HPDE6-E6E7 (cell line): ENCODE results near the gene PTPRH.
"Not testable (repeated sequence)": the region's sequence is repeated elsewhere in the genome, so short reads cannot be mapped to it uniquely, and the experiment has no call there.

Source experiments
- DNase-seq: peaks from one replicate; pipeline ENCODE4 v3.0.0; 2011; ENCODE audit warnings: missing footprints; ENCODE audit errors: extremely low spot score

Gene PTPRH

DNA sequence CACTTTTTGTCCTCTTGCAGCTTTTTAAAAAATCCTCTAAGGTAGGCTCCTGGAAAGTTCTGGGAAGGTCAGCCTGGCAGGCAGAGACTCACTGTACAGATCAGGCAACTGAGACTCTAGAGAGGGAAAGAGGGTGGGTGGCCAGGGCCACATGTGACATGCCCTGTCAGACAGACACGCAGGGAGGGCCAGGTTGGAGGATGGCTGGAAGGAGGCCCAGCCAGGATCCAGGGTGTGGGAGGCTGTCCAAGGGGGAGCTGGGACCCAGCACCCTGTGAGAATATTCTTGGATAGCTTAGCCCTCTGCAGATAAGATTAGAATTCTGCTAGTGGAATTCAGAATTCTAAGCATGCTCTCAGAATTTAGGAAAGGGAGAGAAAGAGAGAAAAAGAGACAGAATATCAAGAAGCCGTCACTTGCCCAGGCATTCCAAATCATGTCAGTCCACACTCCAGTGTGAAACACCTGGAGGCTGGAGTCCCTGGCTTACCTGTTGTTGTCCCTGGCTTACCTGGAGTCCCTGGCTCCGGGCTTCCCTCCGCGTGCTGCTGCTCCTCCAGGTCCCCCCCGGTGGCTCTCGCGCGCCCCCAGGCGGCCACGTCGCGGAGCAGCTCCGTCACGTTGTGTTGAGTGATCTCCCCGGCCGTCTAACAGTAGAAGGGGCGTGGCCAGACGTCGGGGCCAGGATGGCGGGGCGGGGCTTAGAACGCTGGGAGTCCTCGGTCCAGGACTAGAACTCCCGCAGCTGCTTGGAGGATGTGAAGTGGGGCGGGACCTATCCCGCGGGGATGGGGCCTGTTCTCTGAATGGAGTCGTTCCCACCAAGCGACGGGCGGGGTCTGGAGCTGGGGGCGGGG lies 48.9 kb downstream of the PTPRH start:
- peak; percentile 95 for DNase-seq

- no peak for DNase-seq
These were observed 50.2 kb downstream of the PTPRH start for GRCh38 chr19:55158848-55159749.

- no peak for DNase-seq
These were observed 50.9 kb downstream of the PTPRH start for GRCh38 chr19:55158423-55158822.

DNA sequence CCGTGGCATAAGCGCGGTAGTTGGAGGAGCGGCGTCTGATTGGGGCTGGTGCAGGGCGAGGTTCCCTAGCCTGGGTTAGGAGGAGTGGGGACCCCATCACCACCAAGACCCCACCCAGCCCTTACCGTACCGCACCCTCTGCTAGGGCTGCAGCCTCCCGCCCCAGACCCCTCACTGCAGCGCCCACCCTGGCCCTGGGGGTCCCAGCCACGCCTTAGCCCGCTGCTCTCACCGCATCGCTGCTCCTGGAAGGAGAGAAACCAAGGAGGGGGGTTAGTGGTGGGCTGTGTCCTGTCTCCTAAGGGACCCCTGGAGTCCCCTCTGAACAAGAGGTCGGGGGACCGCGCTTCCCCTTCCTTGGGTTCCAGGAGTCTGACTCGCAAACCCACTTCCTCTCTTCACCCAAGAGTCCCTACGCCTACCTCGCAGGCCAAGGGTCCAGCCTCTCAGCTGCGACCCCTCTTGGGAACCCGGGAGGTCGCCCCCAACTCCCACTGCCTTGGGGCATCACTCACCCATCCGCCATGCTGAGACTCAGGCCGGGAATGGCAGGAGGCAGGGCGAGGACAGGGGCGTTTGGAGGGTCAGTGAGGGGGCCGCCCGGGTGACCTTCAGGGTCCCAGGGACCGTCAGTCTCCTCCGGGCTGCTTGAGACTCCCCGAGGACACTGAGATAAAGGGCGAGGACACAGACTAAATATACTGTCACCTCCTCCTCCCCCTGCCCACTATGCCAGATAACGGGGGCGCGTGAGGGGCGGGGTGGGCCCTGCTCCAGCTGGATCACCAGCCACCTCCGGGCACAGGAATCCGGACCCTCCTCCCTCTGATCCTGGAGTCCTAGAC lies 52.0 kb downstream of the PTPRH start, which contains the start of gene TNNI3:
TSS of gene TNNI3 (minus strand) at position 669 of the 845 bp plus-strand sequence. CDS start at position 526, 143 bp downstream.
- no peak for DNase-seq

DNA sequence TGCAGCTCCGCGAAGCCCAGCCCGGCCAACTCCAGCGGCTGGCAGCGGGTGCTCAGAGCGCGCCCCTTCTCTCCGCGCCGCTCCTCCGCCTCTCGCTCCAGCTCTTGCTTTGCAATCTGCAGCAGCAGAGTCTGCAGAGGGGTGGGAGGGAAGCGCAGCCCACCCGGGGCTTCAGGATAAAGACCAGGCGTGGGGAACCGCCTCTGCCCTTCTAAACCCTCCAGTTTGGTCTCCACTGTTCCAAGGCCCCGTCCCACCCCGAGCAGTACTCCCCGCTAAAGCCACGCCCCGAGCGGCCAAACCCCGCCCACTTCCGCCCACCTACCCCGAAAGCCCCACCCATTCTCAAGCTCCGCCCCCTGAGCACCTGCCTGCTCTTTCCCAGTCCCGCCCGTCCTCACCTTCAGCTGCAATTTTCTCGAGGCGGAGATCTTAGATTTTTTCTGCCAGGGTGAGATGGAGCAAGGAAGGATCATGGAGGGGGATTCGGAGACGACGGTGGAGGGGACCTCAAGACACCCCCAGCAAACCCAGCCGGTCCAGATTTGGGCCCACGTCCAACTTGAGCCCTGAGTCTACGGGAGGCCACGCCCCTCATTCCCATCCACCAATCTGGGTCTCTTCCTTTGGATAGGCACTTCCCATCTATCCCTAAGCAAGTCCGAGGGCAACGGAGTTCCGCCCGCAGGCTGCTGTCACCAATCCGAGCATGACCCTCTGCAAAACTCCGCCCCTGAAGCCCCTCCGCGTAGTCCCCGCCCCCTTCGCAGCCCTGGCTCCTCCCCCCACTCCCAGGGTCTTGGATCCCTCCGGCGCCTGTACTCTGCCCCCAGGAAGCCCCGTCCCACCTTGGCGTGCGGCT lies 52.9 kb downstream of the PTPRH start:
- peak; percentile 76 for DNase-seq

GRCh38 chr19:55155784-55156183 lies 53.5 kb downstream of the PTPRH start:
- DNase-seq = not testable (repeated sequence)

DNA sequence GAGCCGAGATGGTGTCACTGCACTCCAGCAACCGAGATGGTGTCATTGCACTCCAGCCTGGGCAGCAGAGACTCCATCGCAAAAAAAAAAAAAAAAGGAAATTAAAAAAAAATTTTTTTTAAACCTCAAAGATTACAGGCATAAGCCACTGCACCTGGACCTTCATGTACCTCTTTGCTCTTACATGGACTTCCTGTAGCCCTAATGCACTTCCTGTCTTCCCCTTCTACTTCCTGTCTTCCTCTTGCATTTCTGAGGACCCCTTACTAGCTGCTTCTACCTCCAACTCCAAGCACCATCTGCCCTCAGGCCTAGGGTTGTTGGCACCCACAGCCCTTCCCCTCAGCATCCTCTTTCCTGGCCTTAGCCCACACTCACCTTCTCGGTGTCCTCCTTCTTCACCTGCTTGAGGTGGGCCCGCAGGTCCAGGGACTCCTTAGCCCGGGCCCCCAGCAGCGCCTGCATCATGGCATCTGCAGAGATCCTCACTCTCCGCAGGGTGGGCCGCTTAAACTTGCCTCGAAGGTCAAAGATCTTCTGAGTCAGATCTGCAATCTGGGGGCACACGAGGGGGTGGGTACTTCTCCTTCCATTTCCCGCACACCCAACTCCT lies 55.5 kb downstream of the PTPRH start:
- no peak for DNase-seq

DNA sequence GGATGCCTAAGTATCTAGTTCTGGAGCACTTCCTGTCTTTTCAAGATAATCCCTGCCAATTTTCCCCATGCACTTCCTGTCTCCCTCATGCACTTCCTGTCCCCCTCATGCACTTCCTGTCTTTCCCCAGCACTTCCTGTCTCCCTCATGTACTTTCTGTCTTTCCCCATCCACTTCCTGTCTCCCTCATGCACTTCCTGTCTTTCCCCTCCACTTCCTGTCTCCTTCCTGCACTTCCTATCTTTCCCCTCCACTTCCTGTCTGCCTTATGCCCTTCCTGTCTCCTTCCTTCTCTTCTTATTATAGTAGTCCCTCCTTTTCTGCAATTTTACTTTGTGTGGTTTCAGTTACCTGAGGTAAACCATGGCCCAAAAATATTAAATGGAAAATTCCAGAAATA lies 57.3 kb downstream of the PTPRH start:
- no peak for DNase-seq

DNA sequence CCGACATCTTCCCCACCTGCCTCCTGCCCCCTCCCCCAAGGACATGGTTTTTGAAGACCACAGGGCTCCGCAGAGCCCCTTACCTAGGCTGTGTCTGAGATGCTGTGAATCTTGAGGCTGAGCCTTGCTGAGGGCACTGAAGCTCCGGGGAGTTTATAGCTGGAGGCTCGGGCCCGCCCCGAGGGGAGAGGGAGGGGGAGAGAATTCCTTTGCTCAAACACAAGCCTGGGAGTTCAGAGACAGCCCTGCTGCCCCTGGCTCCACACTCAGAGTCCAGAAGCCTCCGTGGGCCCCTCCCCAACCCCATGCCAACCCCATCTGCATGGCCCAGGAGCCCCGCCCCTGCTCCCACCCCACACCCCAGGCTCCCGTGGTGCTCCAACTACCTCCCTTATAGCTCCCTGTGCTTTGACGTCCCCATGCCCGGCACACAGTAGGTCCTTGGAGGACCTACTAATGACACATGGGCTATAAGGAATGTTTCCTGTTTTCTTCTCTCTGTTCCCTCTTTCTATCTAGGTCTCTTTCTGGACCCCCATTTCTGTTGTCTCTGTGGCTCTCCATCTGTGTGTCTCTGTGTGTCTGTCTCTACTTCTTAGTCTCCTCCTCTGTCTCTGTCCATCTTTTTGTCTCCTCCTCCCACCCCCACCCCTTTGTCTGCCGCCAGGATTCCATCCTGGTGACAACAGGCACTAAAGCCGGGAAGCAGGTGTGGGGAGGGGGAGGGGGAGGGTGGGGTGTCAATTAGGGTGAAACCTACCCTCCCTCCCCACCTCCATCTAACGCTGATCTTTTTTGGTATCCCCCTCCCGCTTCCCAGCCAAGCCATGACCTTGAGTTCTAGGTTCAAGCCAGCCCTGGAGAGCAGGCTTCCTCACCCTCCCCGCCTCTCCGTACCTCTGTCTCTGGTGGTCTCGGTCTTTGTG lies 60.0 kb downstream of the PTPRH start, which contains the start of gene TNNT1:
TSS of gene TNNT1 (minus strand) at position 129 of the 926 bp plus-strand sequence. CDS start 2,049 bp downstream, outside the sequence.
- no peak for DNase-seq

- DNase-seq = no peak
These were observed 61.6 kb downstream of the PTPRH start for GRCh38 chr19:55147545-55148251.

GRCh38 chr19:55146705-55147273 lies 62.5 kb downstream of the PTPRH start:
- DNase-seq = peak; percentile 70

DNA sequence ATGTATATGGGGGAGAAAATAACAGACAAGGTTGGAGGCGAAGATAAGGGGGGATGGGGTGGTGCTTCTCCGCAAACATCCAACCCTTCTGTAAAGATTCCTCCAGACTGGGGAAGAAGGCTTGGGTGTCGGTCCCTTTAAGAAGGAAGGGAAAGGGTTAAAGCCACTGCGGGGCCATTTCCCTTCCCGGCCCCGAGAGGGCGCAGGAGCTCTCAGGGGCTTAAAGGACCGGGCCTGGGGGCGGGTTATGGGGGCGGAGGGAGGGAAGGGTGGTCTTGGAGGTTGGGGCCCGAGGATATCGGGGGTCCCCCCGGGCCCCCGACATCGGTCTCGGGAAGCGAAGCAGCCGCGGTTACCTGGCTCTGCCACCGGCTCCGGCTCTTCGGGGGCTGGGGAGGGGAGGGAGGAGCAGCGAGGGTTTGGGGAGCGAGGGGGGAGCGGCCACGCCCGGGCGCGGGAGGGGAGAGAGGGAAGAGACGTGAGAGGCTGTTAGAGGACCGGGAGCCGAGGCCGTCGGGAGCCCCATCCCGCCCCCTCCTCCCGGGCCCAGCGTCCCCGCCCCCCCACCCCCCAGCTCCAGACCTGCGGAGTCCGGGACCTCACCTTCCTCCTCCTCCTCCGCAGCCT lies 63.1 kb downstream of the PTPRH start:
- peak; percentile 69 for DNase-seq

DNA sequence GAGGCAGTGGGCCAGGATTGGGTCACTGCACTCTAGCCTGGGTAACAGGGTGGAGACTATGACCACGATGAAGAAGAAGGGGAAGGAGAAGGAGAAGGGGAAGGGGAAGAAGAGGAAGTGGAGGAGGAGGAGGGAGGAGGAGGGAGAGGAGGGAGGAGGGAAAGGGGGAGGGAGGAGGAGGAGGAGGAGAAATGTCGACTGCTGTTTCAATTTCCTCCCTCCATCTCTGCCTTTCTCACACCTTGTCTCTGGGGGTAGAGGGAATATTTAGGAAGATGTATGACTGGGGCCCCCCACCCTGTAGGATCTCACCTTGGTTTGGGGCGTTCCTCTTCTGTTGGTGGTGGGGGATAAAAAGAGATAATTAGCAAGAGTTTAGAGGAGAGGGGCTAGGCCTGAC lies 64.1 kb downstream of the PTPRH start:
- no peak for DNase-seq

DNA sequence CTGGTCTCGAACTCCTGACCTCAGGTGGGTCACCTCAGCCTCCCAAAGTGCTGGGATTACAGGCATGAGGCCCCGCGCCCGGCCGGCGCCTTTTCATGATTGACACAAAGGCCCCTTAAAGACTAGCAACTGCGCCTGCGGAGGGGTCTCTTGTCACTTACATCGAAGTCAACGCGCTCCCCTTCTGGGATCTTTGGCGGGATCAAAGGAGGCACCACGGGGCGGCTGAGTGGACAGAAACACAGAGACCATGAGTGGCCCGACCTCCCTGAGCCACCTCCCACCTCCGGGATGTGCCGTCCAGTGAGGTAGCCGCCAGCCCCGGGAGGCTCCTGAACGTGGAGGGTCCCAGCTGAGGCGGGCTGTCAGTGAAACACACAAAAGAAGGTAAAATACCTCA lies 67.6 kb downstream of the PTPRH start:
- no peak for DNase-seq

GRCh38 chr19:55137915-55138314 lies 71.4 kb downstream of the PTPRH start:
- no peak for DNase-seq

DNA sequence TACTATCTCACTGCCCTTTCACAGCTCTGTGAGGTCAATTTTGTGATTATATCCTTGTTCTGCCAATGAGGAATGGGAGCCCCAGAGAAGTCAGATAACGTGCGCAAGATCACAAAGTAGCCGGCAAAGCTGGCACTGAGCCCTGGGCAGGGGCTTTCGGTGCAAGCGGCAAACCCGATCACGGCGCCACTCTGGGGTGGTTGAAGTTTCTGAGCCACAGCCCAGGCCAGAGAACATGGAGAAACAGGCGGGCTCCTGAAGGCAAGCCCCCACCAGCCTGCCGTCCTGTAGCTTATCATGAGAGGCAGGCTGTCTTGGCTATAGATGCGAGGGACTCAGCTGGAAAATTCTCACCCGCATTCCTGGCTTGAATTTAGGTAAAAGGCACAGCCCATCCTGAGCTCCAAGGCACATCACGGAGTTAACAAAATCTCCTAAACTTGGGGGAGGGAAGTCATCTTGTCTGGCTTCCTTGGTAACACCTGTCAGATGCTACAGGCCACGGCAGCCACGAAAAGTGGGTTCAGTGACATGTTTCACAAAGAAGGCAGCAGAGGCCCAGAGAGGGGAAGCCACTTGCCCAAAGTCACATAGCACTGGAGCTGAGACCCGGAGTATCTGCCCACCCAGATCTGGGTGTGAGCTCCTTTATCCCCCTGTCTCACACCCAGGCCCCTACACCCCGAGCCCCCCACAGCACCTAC lies 72.8 kb downstream of the PTPRH start:
- DNase-seq = no peak

DNA sequence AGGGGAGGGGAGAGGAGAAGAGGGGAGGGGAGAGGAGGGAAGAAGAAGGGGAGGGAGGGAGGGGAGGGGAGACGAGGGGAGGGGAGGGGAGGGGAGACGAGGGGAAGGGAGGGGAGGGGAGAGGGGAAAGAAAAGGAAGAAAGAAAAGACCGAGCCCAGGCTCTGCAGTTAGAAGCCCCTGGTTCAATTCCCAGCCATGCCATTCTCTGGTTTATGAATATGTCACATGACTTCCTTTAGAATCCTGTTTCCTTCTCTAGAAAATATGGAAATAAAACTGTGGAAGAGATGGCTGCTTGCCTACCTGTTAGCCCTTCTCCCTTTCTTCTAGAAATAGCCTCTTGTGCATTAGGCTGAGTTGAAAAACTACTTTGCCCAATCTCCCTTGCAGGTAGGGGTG lies 74.6 kb downstream of the PTPRH start:
- DNase-seq = no peak
